Lower leg skin (tissue), 4 donors: ENCODE results near the gene CTDSPL. TPM values are rescaled to one million over a fixed set of nuclear protein-coding genes. Genes with fewer than 3 reads are reported as not detected.
A peak's percentile ranks its signal among the peaks of the same experiment; 100 is the strongest.

Experiments
- DNase-seq, 2 donors: peaks; one replicate each; pipeline ENCODE4 v3.0.0-alpha.2; 2019; ENCODE audit warnings: low spot score in 2 of 2
- H3K4me3 ChIP-seq: fragments of 200-600 bp; sonication (generic); 2 replicates; pipeline ENCODE4 v1.5.1; 2017; ENCODE audit warnings: mild to moderate bottlenecking, low read depth; ENCODE audit not compliant: poor library complexity, severe bottlenecking
- POLR2A ChIP-seq, 2 donors: fragments of 450-650 bp; IDR thresholded peaks; one replicate each; pipeline ENCODE4 v1.6.1; 2016 to 2017; ENCODE audit warnings: antibody characterized with exemption in 2 of 2, mild to moderate bottlenecking in 1 of 2, moderate library complexity in 1 of 2
- WGBS, 2 donors: methylation state at CpG; one replicate each; pipeline ENCODE4 v1.1.5; 2018; 5-methylcytosine and 5-hydroxymethylcytosine counted together
- intact Hi-C: fragments of 100-400 bp; cut with DNase I; formaldehyde crosslinking; loops from one replicate; pipeline ENCODE4 v1.15.0; 2023; ENCODE audit warnings: low total_unique reads
- total RNA-seq, 4 donors: library from RNA; depleted of rRNA; stranded (reverse); fragments of >200 nt; gene quantifications; one replicate each; pipeline ENCODE4 v1.1.0, GENCODE V29; 2016
- TF ChIP-seq, protein P1 (sequence below), 3 donors: fragments of 450-650 bp; IDR thresholded peaks; one replicate each; pipeline ENCODE4 v1.5.1; 2016; ENCODE audit warnings: antibody characterized with exemption in 3 of 3, mild to moderate bottlenecking in 3 of 3, moderate library complexity in 2 of 3

CTDSPL gene
- total RNA-seq, 4 donors from 2014 or later: 59.8 to 97.5 (median 94.6) TPM

DNA sequence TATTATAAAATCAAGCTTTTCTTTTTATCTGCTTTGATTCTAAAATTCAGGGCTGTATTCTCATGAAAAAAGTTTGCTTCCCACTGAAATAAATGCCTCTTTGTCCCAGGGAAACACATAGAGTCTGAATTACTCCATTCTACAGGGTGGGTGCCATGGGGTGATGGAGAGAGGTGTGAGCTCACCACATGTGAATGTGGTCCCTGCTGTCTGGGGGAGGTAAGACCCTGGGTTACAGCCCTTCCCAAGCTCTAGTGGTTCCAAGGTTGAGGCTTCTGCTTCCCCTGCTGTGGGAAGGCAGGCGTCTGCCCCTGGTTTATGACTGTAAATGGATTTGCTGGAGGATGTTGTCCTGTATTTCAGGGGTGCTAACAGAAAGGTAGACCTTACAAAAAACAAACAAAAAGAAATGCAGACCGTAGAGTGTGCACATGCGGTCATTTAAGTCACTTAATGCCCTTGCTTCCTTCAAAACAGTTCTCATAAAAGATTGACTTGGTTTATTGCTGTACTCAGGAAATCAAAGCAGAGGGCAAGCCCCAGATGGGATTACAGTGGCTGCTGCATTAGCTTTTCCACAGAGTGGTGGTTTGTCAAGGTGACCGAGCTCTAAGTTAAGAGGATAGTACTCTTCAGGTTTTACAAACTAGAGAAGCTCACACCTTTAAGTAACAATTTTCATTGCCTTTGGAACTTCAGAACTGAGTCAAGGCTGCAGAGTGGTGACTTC is 49.2 kb downstream of the CTDSPL start:
- TF ChIP-seq POLR2A (IDR thresholded peaks at IDR 0.05): no peak
- TF ChIP-seq, protein P1, sequence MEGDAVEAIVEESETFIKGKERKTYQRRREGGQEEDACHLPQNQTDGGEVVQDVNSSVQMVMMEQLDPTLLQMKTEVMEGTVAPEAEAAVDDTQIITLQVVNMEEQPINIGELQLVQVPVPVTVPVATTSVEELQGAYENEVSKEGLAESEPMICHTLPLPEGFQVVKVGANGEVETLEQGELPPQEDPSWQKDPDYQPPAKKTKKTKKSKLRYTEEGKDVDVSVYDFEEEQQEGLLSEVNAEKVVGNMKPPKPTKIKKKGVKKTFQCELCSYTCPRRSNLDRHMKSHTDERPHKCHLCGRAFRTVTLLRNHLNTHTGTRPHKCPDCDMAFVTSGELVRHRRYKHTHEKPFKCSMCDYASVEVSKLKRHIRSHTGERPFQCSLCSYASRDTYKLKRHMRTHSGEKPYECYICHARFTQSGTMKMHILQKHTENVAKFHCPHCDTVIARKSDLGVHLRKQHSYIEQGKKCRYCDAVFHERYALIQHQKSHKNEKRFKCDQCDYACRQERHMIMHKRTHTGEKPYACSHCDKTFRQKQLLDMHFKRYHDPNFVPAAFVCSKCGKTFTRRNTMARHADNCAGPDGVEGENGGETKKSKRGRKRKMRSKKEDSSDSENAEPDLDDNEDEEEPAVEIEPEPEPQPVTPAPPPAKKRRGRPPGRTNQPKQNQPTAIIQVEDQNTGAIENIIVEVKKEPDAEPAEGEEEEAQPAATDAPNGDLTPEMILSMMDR (IDR thresholded peaks at IDR 0.05): no peak
- intact Hi-C loops: no loop called here
- no peak overlapping the region for H3K4me3 ChIP-seq
- 77 to 82% methylated on average over 4 of the region's 4 CpGs for WGBS, 2 donors
- no peak for DNase-seq

DNA sequence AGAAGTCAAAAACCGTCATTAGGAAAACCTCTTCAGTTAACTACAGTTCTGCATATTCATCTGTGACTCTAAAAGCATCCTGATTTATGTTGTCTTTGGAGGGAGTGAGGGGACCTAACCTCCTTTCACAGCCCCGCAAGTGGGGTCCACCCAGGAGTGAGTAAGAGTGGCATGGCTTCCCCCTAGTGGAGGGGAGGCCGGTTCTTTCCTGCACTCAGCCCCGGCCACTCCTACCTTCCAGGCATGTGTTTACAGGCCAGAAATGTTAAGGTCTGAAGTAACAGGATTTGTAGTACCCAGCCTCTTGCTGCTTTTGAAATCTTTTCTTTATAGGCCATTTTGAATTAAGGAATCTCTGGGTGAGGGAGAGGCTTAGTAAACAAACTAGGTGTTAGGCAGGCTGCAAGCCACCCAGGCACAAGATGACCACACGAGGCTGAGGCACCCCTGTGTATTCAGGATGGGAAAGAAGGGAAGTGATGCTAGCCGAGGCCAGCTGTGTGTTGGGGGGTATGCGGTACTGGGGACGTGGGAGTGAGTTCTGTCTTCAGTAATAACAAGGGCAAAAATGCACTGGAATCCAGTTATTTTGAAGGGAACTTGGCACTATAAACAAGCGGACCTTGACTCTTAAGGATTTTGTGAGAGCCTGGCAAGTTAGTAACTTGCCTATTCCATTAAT is 50.5 kb downstream of the CTDSPL start:
- intact Hi-C loops: no loop called here
- 72 to 73% methylated on average over 9 of the region's 9 CpGs for WGBS, 2 donors
- no peak overlapping the region for H3K4me3 ChIP-seq
- peak in 1 of 2 donors; percentile 81 for DNase-seq
- TF ChIP-seq, protein P1 (IDR thresholded peaks at IDR 0.05): no peak

DNA sequence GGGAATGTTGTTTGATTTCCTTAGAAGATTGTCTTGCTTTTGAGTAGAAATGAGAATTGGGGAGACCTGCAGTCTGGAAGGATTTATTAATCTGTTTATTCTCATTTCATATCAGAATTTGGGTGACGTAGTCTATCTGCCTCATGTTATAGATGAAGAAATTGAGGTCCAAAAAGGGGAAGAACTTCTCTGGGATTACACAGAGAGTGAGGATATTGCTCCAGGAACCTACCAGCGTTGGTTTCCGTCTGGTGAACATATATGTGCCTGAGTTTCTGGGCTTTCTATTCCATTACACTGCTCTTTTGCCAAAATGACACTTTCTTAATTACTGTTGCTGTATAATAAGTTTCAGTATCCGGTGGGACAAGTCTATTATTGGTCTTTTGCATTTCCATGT is 51.8 kb downstream of the CTDSPL start:
- WGBS, 2 donors: 81 to 84% methylated on average over 4 of the region's 4 CpGs
- intact Hi-C loops: no loop called here
- H3K4me3 ChIP-seq: no peak overlapping the region
- TF ChIP-seq, protein P1 (IDR thresholded peaks at IDR 0.05): no peak
- no peak for TF ChIP-seq POLR2A (IDR thresholded peaks at IDR 0.05)
- DNase-seq: no peak

DNA sequence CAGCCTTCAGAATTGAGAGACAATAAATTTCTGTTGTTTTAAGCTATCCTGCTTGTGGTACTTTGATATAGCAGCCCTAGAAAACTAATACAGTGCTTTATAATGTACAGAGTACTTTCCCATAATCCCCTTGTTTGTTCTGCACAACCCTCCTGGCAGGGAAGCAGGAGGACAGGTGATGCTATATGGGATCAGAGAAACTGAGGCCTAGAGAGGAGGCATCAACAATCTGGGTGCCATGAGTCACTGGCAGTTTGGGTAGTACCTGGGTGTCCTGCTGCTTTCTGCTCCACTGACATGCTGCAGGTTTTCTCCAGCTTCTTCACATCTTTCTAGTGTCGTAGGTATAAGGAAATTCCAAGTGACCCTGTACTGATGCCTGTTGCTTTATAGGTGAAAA is 55.0 kb downstream of the CTDSPL start:
- intact Hi-C loops: no loop called here
- no peak for DNase-seq
- TF ChIP-seq, protein P1 (IDR thresholded peaks at IDR 0.05): no peak
- TF ChIP-seq POLR2A (IDR thresholded peaks at IDR 0.05): no peak
- no peak overlapping the region for H3K4me3 ChIP-seq
- WGBS, 2 donors: 95 to 100% methylated on average over 1 of the region's 1 CpG

DNA sequence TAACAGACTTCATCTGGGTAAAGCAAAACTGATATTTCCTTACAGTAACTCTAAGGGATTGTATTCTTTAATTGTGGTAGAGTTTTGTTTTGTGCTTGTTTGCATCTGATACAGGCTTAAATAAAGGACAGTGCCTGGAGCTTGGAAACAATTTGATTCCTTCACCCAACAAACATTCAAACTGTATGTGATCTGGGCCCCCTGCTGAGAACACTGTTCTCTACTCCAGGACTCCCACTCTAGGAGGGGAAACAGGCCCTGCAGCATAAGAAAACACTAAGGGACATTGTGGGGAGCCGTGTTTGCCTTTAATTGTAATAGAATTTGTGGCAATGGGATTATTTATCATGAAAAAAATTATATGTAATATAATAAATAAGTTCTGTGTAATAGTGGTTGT is 56.9 kb downstream of the CTDSPL start:
- WGBS, 2 donors: 72 to 81% methylated on average over 1 of the region's 1 CpG
- intact Hi-C loops: no loop called here

DNA sequence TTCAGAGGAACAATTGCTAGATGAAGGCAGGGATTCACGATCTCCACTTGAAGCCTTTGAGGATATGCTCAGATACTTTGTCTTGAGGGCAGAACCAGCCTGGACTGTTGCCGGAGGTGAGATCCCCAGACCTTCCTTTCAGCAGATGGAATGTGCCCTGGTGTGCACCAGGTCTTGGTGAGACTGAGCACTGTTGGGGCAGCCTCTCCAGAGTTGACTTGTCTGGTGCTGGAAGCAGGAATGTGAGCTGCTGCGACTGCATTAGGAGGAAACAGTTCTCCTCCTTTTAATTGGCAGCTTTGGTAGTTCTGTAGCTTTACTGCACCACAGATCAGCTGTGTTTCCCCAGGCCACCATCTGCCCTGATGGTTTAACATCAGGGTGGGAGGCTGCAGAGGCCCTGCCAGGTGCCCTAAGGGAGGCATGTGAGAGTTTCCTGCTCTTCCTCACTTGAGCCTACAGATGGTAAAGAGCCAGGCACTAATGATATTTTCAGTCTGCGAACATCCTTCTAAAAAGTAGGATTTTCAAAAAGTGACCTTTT is 58.5 kb downstream of the CTDSPL start:
- 58 to 72% methylated on average over 4 of the region's 4 CpGs for WGBS, 2 donors
- TF ChIP-seq, protein P1 (IDR thresholded peaks at IDR 0.05): no peak
- TF ChIP-seq POLR2A (IDR thresholded peaks at IDR 0.05): no peak
- intact Hi-C loops: no loop called here
- H3K4me3 ChIP-seq: no peak overlapping the region
- DNase-seq: peak in 1 of 2 donors; percentile 53

More for the DNA sequence above, 56.9 kb downstream of the CTDSPL start:
- no peak for TF ChIP-seq POLR2A (IDR thresholded peaks at IDR 0.05)
- DNase-seq: peak in 1 of 2 donors; percentile 39
- H3K4me3 ChIP-seq: no peak overlapping the region
